NCI-H2107 (cell line): Measurements from ENCODE around the gene EXOSC6.
"Not testable (repeated sequence)": the region's sequence is repeated elsewhere in the genome, so short reads cannot be mapped to it uniquely, and the experiment has no call there.

Source experiments
- DNase-seq: peaks from one replicate; lab custom pipeline; 2025; lab: John Stamatoyannopoulos, UW

The EXOSC6 gene

GRCh38 chr16:70198230-70198629 is 53.5 kb downstream of the EXOSC6 start:
- not testable (repeated sequence) for DNase-seq

GRCh38 chr16:70197611-70198010 is 54.1 kb downstream of the EXOSC6 start:
- DNase-seq: not testable (repeated sequence)
